ENCODE measurements around the gene CLIC1.
"Not testable (repeated sequence)": the region's sequence is repeated elsewhere in the genome, so short reads cannot be mapped to it uniquely, and the experiment has no call there.

CLIC1 gene

GRCh38 chr6:31722173-31722572 is 14.2 kb downstream of the CLIC1 start:
- no peak for DNase-seq (ENCODE audit: low read depth)

- no peak for DNase-seq (ENCODE audit: low read depth)
These were observed 14.8 kb downstream of the CLIC1 start, which contains the start of gene LY6G6C for GRCh38 chr6:31721351-31722020. Gene LY6G6C (minus strand): TSS chr6:31721746. CDS start chr6:31721679, 67 bp downstream.

- no peak for DNase-seq (ENCODE audit: low read depth)
These were observed 16.0 kb downstream of the CLIC1 start for GRCh38 chr6:31720196-31720770.

DNA sequence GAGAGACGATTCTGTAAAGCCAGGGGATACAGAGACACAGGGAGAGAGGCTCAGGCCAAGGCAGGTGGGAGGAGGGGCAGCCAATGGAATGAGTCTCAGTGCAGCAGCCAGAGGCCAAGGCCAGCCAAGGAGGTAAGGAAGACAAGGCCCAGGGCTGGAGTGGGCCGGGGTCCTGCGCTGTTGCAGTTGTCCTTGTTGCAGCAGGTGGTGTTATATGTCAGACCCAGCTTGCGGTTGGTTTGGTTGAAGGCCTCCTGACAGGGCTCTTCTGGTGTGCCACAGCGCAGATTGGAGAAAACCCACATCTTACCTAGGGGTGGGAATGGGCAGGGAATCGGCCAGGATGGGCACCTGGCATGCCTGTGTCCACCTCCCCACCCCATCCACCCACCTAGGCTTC is 17.3 kb downstream of the CLIC1 start:
- no peak for DNase-seq (ENCODE audit: low read depth)

GRCh38 chr6:31718265-31718664 is 18.1 kb downstream of the CLIC1 start:
- no peak for DNase-seq (ENCODE audit: low read depth)

DNA sequence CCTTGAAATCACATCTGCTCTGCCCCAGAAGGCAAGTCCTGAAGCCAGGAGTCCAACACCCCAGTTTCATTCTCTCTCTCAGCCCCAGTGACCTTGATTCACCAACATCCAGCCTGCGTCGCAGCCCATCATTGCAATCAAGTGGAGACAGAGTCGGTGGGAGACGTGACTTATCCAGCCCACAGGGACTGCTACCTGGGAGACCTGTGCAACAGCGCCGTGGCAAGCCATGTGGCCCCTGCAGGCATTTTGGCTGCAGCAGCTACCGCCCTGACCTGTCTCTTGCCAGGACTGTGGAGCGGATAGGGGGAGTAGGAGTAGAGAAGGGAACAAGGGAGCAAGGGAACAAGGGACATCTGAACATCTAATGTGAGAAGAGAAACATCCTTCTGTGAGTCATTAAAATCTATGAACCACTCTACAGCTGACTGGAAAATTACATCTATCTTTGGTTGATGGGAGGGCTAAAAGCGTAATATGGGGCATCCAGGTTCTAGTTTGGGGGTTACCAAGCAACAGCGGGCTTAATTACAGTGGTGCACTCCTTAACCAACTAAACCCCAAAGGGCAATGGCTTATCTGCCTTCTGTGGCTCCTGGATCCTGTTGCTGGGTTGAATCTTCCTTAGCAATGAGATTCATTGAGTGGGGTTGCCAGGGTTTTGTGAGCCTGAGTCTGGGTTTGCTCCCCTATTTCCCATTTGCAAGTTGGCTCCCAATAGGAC is 18.7 kb downstream of the CLIC1 start:
- no peak for DNase-seq (ENCODE audit: low read depth)

GRCh38 chr6:31715022-31715958 is 21.0 kb downstream of the CLIC1 start, which contains the start of gene LY6G6D:
Gene LY6G6D (plus strand): TSS chr6:31715348. CDS start chr6:31715356, 8 bp downstream.
- DNase-seq (ENCODE audit: low read depth) = no peak

DNA sequence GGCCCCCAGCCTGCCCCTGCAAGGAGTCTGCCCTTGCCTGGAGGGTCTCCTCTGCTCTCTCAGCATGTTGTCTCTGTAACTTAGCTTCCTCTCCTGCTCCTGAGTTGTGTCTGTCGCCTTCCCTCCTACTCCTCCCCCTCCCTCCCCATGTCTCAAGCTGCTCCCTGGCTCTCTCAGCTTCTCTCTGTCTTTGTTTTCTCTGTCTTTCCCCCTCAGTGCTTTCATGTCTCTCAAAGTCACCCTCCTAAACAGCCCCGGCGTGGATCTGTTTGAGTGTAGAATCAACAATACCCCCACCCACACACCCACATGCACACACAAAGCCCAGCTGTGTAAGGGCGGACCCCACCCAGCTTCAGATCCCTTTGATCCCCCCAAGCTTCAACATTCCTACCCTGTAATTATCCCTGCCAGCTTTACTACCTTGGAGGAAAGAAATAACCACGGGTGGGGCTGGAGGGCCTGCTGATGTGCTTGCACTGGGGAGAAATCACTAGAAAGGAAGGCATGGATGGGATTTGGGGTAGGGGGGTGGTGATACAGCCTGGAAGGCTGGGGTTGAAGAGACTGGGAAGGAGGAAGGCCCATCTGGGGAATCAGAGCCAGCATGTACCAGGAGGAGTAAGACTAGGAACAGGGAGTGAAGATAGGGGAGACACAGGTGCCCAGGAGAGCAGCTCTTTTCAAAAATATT is 22.2 kb downstream of the CLIC1 start:
- DNase-seq (ENCODE audit: low read depth) = no peak

DNA sequence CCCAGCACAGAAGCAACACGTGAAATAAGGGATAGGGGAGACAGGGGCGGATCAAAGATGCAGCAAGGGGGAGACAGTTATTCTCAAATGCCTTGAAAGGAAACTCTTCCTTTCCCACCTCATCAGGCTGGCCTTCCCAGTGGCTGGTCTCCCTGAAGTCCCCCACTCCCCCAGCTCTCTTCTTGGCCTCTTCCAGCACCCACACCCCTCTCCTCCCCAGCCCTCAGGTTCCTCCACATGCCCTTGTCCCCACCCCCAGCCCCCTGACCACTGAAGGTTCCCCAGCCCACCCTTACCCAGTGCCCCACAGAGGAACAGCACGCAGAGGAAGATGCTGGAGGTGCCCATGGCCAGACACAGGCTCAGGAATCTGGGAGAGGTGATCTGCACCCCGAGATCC is 22.9 kb downstream of the CLIC1 start:
- no peak for DNase-seq (ENCODE audit: low read depth)

- DNase-seq (ENCODE audit: low read depth) = no peak
These were observed 24.0 kb downstream of the CLIC1 start for GRCh38 chr6:31712296-31712695.

GRCh38 chr6:31711233-31711632 is 25.1 kb downstream of the CLIC1 start:
- no peak for DNase-seq (ENCODE audit: low read depth)

DNA sequence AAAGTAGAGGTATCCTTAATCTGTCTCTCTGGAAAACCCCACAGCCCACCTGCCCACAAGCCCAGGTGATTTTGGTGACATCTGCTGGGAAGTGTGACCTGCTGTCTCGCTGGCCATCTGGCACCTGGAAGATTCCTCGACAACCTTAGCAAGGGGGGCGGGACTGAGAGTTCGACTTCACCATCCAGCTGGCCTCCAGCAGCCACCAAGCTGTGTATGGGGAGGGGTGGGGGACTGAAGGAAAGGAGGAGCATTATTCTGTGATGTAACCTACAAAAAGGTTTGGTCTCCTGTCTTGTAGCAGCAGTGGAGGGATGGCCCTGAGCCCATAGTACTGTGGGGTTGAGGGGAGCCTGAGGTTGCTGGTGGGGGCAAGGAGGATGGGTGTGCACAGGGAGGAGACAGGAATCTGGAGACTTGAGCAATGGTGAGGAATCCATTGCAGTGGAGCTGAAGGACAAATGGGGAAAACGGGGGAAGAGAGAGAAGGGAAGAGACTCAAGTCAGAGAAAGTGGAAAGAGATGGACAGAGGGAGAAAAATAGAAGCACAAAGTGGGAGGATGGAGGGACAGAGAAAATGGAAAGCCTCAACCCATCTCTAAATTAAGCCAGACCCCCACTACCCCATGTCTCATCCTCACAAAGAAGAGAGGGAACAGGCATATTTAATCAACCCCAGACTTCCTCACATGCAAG is 25.7 kb downstream of the CLIC1 start:
- no peak for DNase-seq (ENCODE audit: low read depth)

GRCh38 chr6:31709157-31709556 is 27.2 kb downstream of the CLIC1 start:
- not testable (repeated sequence) for DNase-seq (ENCODE audit: low read depth)

DNA sequence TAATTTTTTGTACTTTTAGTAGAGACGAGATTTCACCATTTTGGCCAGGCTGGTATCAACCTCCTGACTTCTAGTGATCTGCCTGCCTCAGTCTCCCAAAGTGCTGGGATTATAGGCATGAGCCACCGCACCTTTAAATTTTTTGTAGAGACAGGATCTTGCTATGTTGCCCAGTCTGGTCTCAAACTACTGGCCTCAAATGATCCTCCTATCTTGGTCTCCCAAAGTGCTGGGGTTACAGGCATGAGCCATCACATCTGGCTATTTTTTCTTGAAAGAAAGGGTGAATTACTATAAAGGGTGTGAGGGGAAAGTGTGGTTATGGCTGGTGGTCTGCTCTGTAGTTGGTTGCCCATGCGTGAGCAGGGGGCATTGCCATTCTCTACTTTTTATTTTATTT is 28.1 kb downstream of the CLIC1 start:
- DNase-seq (ENCODE audit: low read depth) = no peak

- no peak for DNase-seq (ENCODE audit: low read depth)
These were observed 28.6 kb downstream of the CLIC1 start for GRCh38 chr6:31707701-31708100.

GRCh38 chr6:31706599-31706998 is 29.7 kb downstream of the CLIC1 start, which contains the start of gene LY6G6F:
Gene LY6G6F (plus strand): TSS chr6:31706866. CDS start chr6:31706907, 41 bp downstream.
- DNase-seq (ENCODE audit: low read depth) = no peak

- DNase-seq (ENCODE audit: low read depth) = no peak
These were observed 30.4 kb downstream of the CLIC1 start for GRCh38 chr6:31705931-31706330.

DNA sequence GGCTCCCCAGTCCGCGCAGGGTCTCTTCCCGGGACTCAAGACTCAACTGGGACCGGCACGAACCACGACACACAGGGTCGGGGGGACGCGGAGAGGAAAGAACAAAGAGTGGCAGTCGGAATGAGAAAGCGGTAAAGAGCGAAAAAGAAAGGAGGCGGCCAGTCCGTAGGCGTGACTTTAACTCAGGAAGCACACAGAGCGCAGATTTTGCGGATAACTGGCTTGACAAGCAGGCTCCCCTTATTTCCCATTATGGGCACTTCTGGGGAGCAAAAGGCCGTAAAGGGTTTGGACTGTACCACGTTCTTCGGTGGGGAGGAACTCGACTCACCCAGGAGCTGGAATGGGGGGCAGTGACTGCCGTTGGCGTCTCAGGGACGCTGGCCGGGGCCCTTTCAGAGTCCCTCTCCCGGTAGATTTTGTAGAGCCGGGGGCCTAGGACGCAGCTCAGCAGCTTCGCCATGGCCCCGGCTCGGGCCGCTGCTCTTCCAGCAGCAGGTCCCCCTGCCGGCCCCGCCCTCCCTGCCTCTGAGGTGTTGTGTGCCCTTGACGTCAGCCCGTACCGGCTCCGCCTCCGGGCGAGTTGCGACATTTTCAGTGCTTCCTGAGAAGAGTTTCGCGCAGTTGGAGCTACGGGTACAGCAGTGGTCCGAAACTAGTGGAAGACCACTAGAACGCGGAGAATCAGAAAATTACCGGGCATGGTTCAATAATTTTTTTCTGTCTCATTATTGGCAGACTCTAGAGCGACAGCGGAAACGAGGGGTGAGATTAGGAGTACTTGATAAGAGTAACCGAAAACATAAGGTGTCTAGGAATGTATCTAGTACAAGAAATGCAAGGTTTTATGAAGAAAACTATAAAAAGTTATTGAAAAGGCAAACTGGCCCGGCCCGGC is 33.3 kb downstream of the CLIC1 start, which contains the start of gene ABHD16A:
ABHD16A (minus strand) TSS at position 506 of the 898 bp plus-strand sequence; CDS start at position 463, 43 bp downstream.
- peak; percentile 98 for DNase-seq (ENCODE audit: low read depth)

- DNase-seq (ENCODE audit: low read depth) = no peak
These were observed 33.9 kb downstream of the CLIC1 start for GRCh38 chr6:31702405-31702818.

Data from fibroblast of gingiva (primary cell).